HEK293T (cell line): ENCODE measurements around the gene CDCA3.
"Not testable (repeated sequence)": the region's sequence is repeated elsewhere in the genome, so short reads cannot be mapped to it uniquely, and the experiment has no call there.

ENCODE experiments used
- CTCF ChIA-PET: fragments of 350-600 bp; formaldehyde crosslinking; extraction: SDS; loops from one replicate; lab custom pipeline; 2021; ENCODE audit warnings: antibody characterized with exemption, inconsistent platforms; lab: Yijun Ruan, JAX
- POLR2A ChIA-PET: fragments of 350-600 bp; formaldehyde crosslinking; extraction: SDS; loops from one replicate; lab custom pipeline; 2020; ENCODE audit warnings: antibody characterized with exemption, inconsistent platforms; lab: Yijun Ruan, JAX
- DNase-seq: peaks from one replicate; pipeline ENCODE4 v3.0.0; 2012; ENCODE audit warnings: mixed read lengths; ENCODE audit errors: extremely low spot score
- ARNT ChIP-seq: fragments of 450-650 bp; IDR thresholded peaks from 2 replicates; pipeline ENCODE4 v1.6.1; 2017; ENCODE audit warnings: mild to moderate bottlenecking
- BHLHE40 ChIP-seq: fragments of 450-650 bp; IDR thresholded peaks from 2 replicates; pipeline ENCODE4 v1.6.1; 2016; ENCODE audit warnings: mild to moderate bottlenecking, moderate library complexity, borderline replicate concordance
- CTBP1 ChIP-seq: fragments of 450-650 bp; IDR thresholded peaks from 2 replicates; pipeline ENCODE4 v1.6.1; 2016; ENCODE audit warnings: borderline replicate concordance
- ELF4 ChIP-seq: fragments of 450-650 bp; IDR thresholded peaks from 2 replicates; pipeline ENCODE4 v1.6.1; 2017; ENCODE audit warnings: antibody characterized with exemption
- FOXA1 ChIP-seq: fragments of 450-650 bp; IDR thresholded peaks from 2 replicates; pipeline ENCODE4 v1.6.1; 2016; ENCODE audit warnings: mild to moderate bottlenecking
- FOXK2 ChIP-seq: fragments of 450-650 bp; IDR thresholded peaks from 2 replicates; pipeline ENCODE4 v1.6.1; 2016; ENCODE audit warnings: mild to moderate bottlenecking
- FOXM1 ChIP-seq: fragments of 450-650 bp; IDR thresholded peaks from 2 replicates; pipeline ENCODE4 v1.6.1; 2017; ENCODE audit warnings: mild to moderate bottlenecking, borderline replicate concordance
- HDGF ChIP-seq: fragments of 450-650 bp; IDR thresholded peaks from 2 replicates; pipeline ENCODE4 v1.6.1; 2017; ENCODE audit warnings: antibody characterized with exemption, borderline replicate concordance
- L3MBTL2 ChIP-seq: fragments of 450-650 bp; conservative IDR thresholded peaks from 2 replicates; pipeline ENCODE4 v1.6.1; 2016; ENCODE audit warnings: mild to moderate bottlenecking
- LEF1 ChIP-seq: fragments of 450-650 bp; IDR thresholded peaks from 2 replicates; pipeline ENCODE4 v1.6.1; 2017; ENCODE audit warnings: mild to moderate bottlenecking, borderline replicate concordance
- NFRKB ChIP-seq: fragments of 450-650 bp; IDR thresholded peaks from 2 replicates; pipeline ENCODE4 v1.6.1; 2016; ENCODE audit warnings: mild to moderate bottlenecking, moderate library complexity
- SP1 ChIP-seq: fragments of 450-650 bp; IDR thresholded peaks from 2 replicates; pipeline ENCODE4 v1.6.1; 2017
- SUZ12 ChIP-seq: fragments of 450-650 bp; IDR thresholded peaks from 2 replicates; pipeline ENCODE4 v1.6.1; 2016; ENCODE audit warnings: mild to moderate bottlenecking
- TARDBP ChIP-seq: fragments of 450-650 bp; IDR thresholded peaks from 2 replicates; pipeline ENCODE4 v1.6.1; 2016
- TF ChIP-seq, protein P1 (sequence below): fragments of 450-650 bp; IDR thresholded peaks from 2 replicates; pipeline ENCODE4 v1.6.1; 2016

CDCA3 gene

GRCh38 chr12:6872073-6873048, 21.3 kb upstream of the CDCA3 start:
- TF ChIP-seq SUZ12 (no peak), FOXM1 (0 out of 2 replicates have a peak, but pooled peaks have one; percentile 29)
- DNase-seq, result peak; percentile 77
- CTCF ChIA-PET, result interaction anchor here (0.5 to 2.8 kb wide), 32 partner anchors 9 to 241 kb away, joined by 3 to 28 read pairs (median 4); partner anchors contain the start of genes C12orf57, CDCA3, COPS7A and LRRC23
- POLR2A ChIA-PET, result interaction anchor here (0.6 to 12.4 kb wide), 29 partner anchors 9 to 258 kb away, joined by 3 to 214 read pairs (median 7); partner anchors contain the start of genes C12orf57, CDCA3, CLSTN3 and COPS7A

- TF ChIP-seq SP1, result no peak
- CTCF ChIA-PET, result interaction anchor here (0.7 to 2.8 kb wide), 13 partner anchors 11 to 242 kb away, joined by 3 to 24 read pairs (median 6); partner anchors contain the start of gene LRRC23
- POLR2A ChIA-PET, result interaction anchor here (0.8 to 12.4 kb wide), 14 partner anchors 8 to 242 kb away, joined by 3 to 214 read pairs (median 11); partner anchors contain the start of genes C12orf57, CDCA3, MLF2 and RNU7-1
- no peak for DNase-seq
These were observed 20.2 kb upstream of the CDCA3 start for GRCh38 chr12:6871052-6871957.

GRCh38 chr12:6870304-6870703, 19.2 kb upstream of the CDCA3 start:
- ChIA-PET POLR2A (interaction anchor here (0.8 to 12.4 kb wide), 8 partner anchors 9 to 181 kb away, joined by 3 to 214 read pairs (median 10); partner anchors contain the start of genes C12orf57, CDCA3, MLF2 and RNU7-1), CTCF (interaction anchor here (1.9 to 2.5 kb wide), 2 partner anchors 12 to 19 kb away, joined by 6 to 26 read pairs; partner anchors contain the start of genes CDCA3 and USP5)
- not testable (repeated sequence) for DNase-seq

GRCh38 chr12:6869049-6870021, 18.2 kb upstream of the CDCA3 start:
- peak; percentile 68 for DNase-seq
- ChIA-PET POLR2A (interaction anchor here (0.6 to 12.4 kb wide), 29 partner anchors 8 to 335 kb away, joined by 3 to 214 read pairs (median 5); partner anchors contain the start of genes C12orf57, CDCA3, COPS7A and GAPDH), CTCF (interaction anchor here (0.5 to 2.5 kb wide), 25 partner anchors 11 to 244 kb away, joined by 3 to 26 read pairs (median 4); partner anchors contain the start of genes C12orf57, CDCA3, LRRC23 and USP5)
- no peak for TF ChIP-seq FOXM1
- peak; percentile 67 for TF ChIP-seq HDGF

- TF ChIP-seq FOXA1 (no peak), SUZ12 (no peak), TARDBP (no peak), L3MBTL2 (no peak)
- no peak for DNase-seq
- CTCF ChIA-PET, result interaction anchor here (0.7 to 2.5 kb wide), 9 partner anchors 14 to 245 kb away, joined by 3 to 26 read pairs (median 5); partner anchors contain the start of genes CDCA3 and USP5
- POLR2A ChIA-PET, result interaction anchor here (0.6 to 12.4 kb wide), 25 partner anchors 9 to 334 kb away, joined by 3 to 214 read pairs (median 6); partner anchors contain the start of genes C12orf57, CDCA3, COPS7A and GAPDH
These were observed 17.3 kb upstream of the CDCA3 start for GRCh38 chr12:6868211-6869048.

DNA sequence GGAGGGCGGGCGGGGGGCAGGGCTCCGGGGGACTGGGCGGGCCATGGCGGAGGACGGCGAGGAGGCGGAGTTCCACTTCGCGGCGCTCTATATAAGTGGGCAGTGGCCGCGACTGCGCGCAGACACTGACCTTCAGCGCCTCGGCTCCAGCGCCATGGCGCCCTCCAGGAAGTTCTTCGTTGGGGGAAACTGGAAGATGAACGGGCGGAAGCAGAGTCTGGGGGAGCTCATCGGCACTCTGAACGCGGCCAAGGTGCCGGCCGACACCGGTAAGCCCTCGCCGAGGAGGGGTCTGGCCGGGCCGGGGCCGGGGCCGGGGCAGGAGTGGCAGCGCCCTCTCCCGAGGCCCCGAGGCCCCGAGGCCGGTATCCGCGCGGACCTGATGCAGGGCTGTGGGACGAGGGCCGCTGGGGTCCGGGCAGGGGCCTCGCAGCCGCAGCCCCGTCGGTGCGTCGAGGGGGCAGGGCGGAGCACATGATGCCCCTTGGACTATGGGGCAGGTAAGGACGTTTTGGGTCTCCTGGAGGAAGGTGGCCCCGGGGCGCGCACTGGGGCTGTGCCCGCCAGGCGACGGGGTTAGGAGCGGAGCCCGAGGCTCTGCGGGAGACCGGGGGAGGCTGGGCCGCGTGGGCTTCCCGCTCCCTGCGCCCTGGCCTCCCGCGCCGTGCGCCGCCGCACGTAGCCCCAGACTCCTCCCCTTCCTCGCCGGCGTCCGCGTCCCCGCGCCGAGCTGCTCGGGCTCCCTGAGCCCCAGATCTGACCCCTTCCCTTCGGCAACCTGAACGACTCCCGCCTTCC, 16.5 kb upstream of the CDCA3 start, which contains the start of gene TPI1:
Gene TPI1 (plus strand): TSS at position 119 of the 798 bp plus-strand sequence. CDS start 36 bp downstream, at position 155.
- peak; percentile 91 for DNase-seq
- TF ChIP-seq FOXM1 (no peak), ELF4 (peak; percentile 71)
- CTCF ChIA-PET, result interaction anchor here (0.6 to 2.5 kb wide), 4 partner anchors 16 to 329 kb away, joined by 3 to 26 read pairs (median 8); partner anchors contain the start of genes C1S, CDCA3 and USP5
- POLR2A ChIA-PET, result interaction anchor here (0.6 to 12.4 kb wide), 28 partner anchors 14 to 241 kb away, joined by 3 to 214 read pairs (median 5); partner anchors contain the start of genes C12orf57, CDCA3, COPS7A and ENO2

GRCh38 chr12:6866920-6867412, 15.9 kb upstream of the CDCA3 start:
- DNase-seq, result peak; percentile 30
- CTCF ChIA-PET, result interaction anchor here (0.6 kb wide), 2 partner anchors 193 to 328 kb away, joined by 3 to 5 read pairs; partner anchors contain the start of gene C1S

More at GRCh38 chr12:6866920-6867412, 15.9 kb upstream of the CDCA3 start:
- TF ChIP-seq, protein P1, sequence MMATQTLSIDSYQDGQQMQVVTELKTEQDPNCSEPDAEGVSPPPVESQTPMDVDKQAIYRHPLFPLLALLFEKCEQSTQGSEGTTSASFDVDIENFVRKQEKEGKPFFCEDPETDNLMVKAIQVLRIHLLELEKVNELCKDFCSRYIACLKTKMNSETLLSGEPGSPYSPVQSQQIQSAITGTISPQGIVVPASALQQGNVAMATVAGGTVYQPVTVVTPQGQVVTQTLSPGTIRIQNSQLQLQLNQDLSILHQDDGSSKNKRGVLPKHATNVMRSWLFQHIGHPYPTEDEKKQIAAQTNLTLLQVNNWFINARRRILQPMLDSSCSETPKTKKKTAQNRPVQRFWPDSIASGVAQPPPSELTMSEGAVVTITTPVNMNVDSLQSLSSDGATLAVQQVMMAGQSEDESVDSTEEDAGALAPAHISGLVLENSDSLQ, result no peak
- TF ChIP-seq ARNT, result no peak
- no peak for TF ChIP-seq LEF1
- no peak for TF ChIP-seq BHLHE40
- no peak for TF ChIP-seq NFRKB
- TF ChIP-seq FOXA1, result no peak
- TF ChIP-seq L3MBTL2, result no peak
- TF ChIP-seq FOXM1, result no peak
- no peak for TF ChIP-seq ELF4
- no peak for TF ChIP-seq SUZ12
- no peak for TF ChIP-seq FOXK2
- TF ChIP-seq CTBP1, result no peak
- POLR2A ChIA-PET, result interaction anchor here (0.7 to 12.4 kb wide), 21 partner anchors 14 to 242 kb away, joined by 3 to 214 read pairs (median 4); partner anchors contain the start of genes C12orf57, CDCA3, COPS7A and ENO2
